ENCODE data around the gene MED7. TPM values are rescaled to one million over a fixed set of nuclear protein-coding genes. Genes with fewer than 3 reads are reported as not detected.

Gene MED7
- total and polyA plus RNA-seq, 2 of the 8 experiments (the other 6 are each of a cell fraction or from before 2014, with no cell fraction given), result 6.9 to 9.5 TPM

- no peak overlapping the region for H3K4me3 ChIP-seq (ENCODE audit: extremely low read depth in 1 of 4, insufficient read depth in 2 of 4, low read depth in 3 of 4, low read length in 4 of 4)
- no peak overlapping the region for H4K8ac ChIP-seq (ENCODE audit: extremely low read depth, insufficient read depth, low read length)
- no peak overlapping the region for H2BK120ac ChIP-seq (replicated peaks; ENCODE audit: low read depth, low read length)
- H3K79me2 ChIP-seq (ENCODE audit: control insufficient read depth in 1 of 2, insufficient read depth in 2 of 2, low read length in 2 of 2), result no peaks in the 10 kb centered on the region
- ChIA-PET CTCF (ENCODE audit: partially characterized antibody) (interaction anchor here (1.7 kb wide), 1 partner anchor 16 kb away, joined by 7 read pairs; no protein-coding TSS in a partner anchor), POLR2A (ENCODE audit: partially characterized antibody) (no interaction called here)
- no peaks in the 10 kb centered on the region for H3K27me3 ChIP-seq (replicated peaks in 1 of 4; ENCODE audit: control insufficient read depth in 3 of 4, extremely low read depth in 1 of 4, insufficient read depth in 3 of 4, low read length in 3 of 4)
- no peak overlapping the region for H4K5ac ChIP-seq (ENCODE audit: insufficient read length, low read depth, low read length)
- H3K56ac ChIP-seq (replicated peaks; ENCODE audit: insufficient read length, low read depth, low read length), result no peak overlapping the region
- DNase-seq (ENCODE audit: low read depth in 1 of 2, low spot score in 2 of 2) (no peak), FAIRE-seq (no peak)
- H2BK15ac ChIP-seq (ENCODE audit: low read length), result no peak overlapping the region
- no peak overlapping the region for H2BK12ac ChIP-seq (ENCODE audit: low read depth, low read length)
- no peak overlapping the region for H3K27ac ChIP-seq (ENCODE audit: low read depth, low read length)
- WGBS, 2 experiments (ENCODE audit: extremely low coverage in 1 of 2, insufficient coverage in 1 of 2, insufficient read length in 1 of 2, insufficient replicate concordance in 2 of 2, low coverage in 1 of 2, low lambda C conversion rate in 2 of 2, missing lambda C conversion rate in 1 of 2), result 75% methylated on average over 6 of the region's 6 CpGs; no CpG with 5 or more reads in 1 of the 2 experiments
- H3K9ac ChIP-seq (replicated peaks in 1 of 4; ENCODE audit: extremely low read depth in 1 of 4, low read depth in 3 of 4, low read length in 3 of 4), result no peak overlapping the region
- no peak overlapping the region for H3K4ac ChIP-seq (replicated peaks; ENCODE audit: insufficient read length, low read depth, low read length)
- no peak overlapping the region for H2BK5ac ChIP-seq (ENCODE audit: low read depth, low read length)
- no peaks in the 10 kb centered on the region for H4K20me1 ChIP-seq (replicated peaks in 1 of 2; ENCODE audit: control insufficient read depth in 1 of 2, insufficient read depth in 2 of 2, low read length in 2 of 2)
- no peaks in the 10 kb centered on the region for H3K36me3 ChIP-seq (ENCODE audit: control insufficient read depth in 2 of 4, insufficient read depth in 4 of 4, low read length in 3 of 4)
- no peak overlapping the region for H3K4me2 ChIP-seq (ENCODE audit: insufficient read depth in 1 of 2, low read depth in 2 of 2, low read length in 2 of 2)
- no peak overlapping the region for H2BK20ac ChIP-seq (ENCODE audit: low read length)
- no peaks in the 10 kb centered on the region for H3K79me1 ChIP-seq (ENCODE audit: low read depth, low read length)
- no peak overlapping the region for H3K18ac ChIP-seq (ENCODE audit: extremely low read depth, low read length)
- H3K9me3 ChIP-seq (ENCODE audit: insufficient read depth in 2 of 2, low read depth in 1 of 2, low read length in 1 of 2), result no peaks in the 10 kb centered on the region
- no peak overlapping the region for H3K23ac ChIP-seq (ENCODE audit: insufficient read length)
- no peaks in the 10 kb centered on the region for H3K23me2 ChIP-seq (ENCODE audit: low read depth, low read length)
- no peaks in the 10 kb centered on the region; a peak in 1 of 7 replicates for H3K4me1 ChIP-seq (replicated peaks in 1 of 4; ENCODE audit: control insufficient read depth in 3 of 4, insufficient read depth in 4 of 4, low read length in 3 of 4)
- H4K91ac ChIP-seq (replicated peaks; ENCODE audit: insufficient read length, low read length), result no peak overlapping the region
- H2AFZ ChIP-seq (ENCODE audit: low read length), result peak overlapping the region; percentile 44; the same call in 1 of the 2 replicates
- H3K14ac ChIP-seq (ENCODE audit: insufficient read length), result no peak overlapping the region
- H2AK5ac ChIP-seq (ENCODE audit: low read depth, low read length), result no peak overlapping the region
- TF ChIP-seq ASH2L (IDR thresholded peaks at IDR 0.05; ENCODE audit: low read length) (no peak), EP300 (IDR thresholded peaks at IDR 0.05; ENCODE audit: borderline replicate concordance in 1 of 2, low read depth in 2 of 2, low read length in 2 of 2) (no peak), RAD21 (IDR thresholded peaks at IDR 0.05 in 1 of 2, conservative IDR thresholded peaks at IDR 0.05 in 1 of 2; ENCODE audit: low read depth in 2 of 2, low read length in 2 of 2) (no peak), NRF1 (IDR thresholded peaks at IDR 0.05; ENCODE audit: low read depth, low read length) (no peak), SAP30 (IDR thresholded peaks at IDR 0.05; ENCODE audit: insufficient read depth, insufficient replicate concordance, low read length) (no peak)
These were observed 26.1 kb downstream of the MED7 start for GRCh38 chr5:157116483-157116954.
